ENCODE measurements around the gene HEYL. TPM values are rescaled to one million over a fixed set of nuclear protein-coding genes. Genes with fewer than 3 reads are reported as not detected.

Gene HEYL
- total RNA-seq, 2 experiments from 2014 or later: 0.05 TPM; not detected in 1

- Mint-ChIP-seq H3K27me3 (peaks cover 13% of the 10 kb centered on the region), H3K4me3 (no peak overlapping the region), H3K9me3 (no peaks in the 10 kb centered on the region), H3K4me1 (ENCODE audit: low read depth) (peaks cover 7% of the 10 kb centered on the region), H3K36me3 (ENCODE audit: low read depth) (no peaks in the 10 kb centered on the region), H3K27ac (no peak overlapping the region)
- DNase-seq (no peak), ATAC-seq (ENCODE audit: poor library complexity) (no peak)
- Histone ChIP-seq H3K9me3 (ENCODE audit: control insufficient read depth in 1 of 2, insufficient read depth in 1 of 2, low read length in 2 of 2) (no peaks in the 10 kb centered on the region), H3K36me3 (ENCODE audit: insufficient read depth, low read length) (no peaks in the 10 kb centered on the region), H3K27me3 (ENCODE audit: control insufficient read depth in 1 of 2, insufficient read depth in 2 of 2, low read length in 2 of 2) (peaks cover 3 to 7% of the 10 kb centered on the region in 2 experiments), H3K4me1 (ENCODE audit: insufficient read depth, low read length) (peaks cover 11% of the 10 kb centered on the region), H3K27ac (ENCODE audit: low read depth in 1 of 2, low read length in 2 of 2) (no peak overlapping the region), H3K4me3 (ENCODE audit: low read length) (no peak overlapping the region)
- POLR2A ChIA-PET: no interaction called here
- CTCF ChIA-PET: interaction anchor here (3.7 kb wide), 1 partner anchor 50 kb away, joined by 25 read pairs; no protein-coding TSS in a partner anchor
- intact Hi-C loops (cut with DNase I, micrococcal nuclease): no loop called here
- no peak for TF ChIP-seq CTCF (IDR thresholded peaks at IDR 0.05)
Observed at GRCh38 chr1:39655578-39656268, 16.3 kb upstream of the HEYL start.

- TF ChIP-seq CTCF (IDR thresholded peaks at IDR 0.05): no peak
- H3K4me3 ChIP-seq (ENCODE audit: low read length): no peak overlapping the region
- peaks cover 3 to 7% of the 10 kb centered on the region in 2 experiments for H3K27me3 ChIP-seq (ENCODE audit: control insufficient read depth in 1 of 2, insufficient read depth in 2 of 2, low read length in 2 of 2)
- intact Hi-C loops (cut with DNase I, micrococcal nuclease): loop anchor here in 1 of 2 experiments (1.0 to 5.0 kb wide), 2 partner anchors 65 to 552 kb away; no protein-coding TSS in a partner anchor
- DNase-seq (no peak), ATAC-seq (ENCODE audit: poor library complexity) (no peak)
- no peak overlapping the region for H3K27ac Mint-ChIP-seq
- H3K27me3 Mint-ChIP-seq: peaks cover 13% of the 10 kb centered on the region
- peaks cover 11% of the 10 kb centered on the region for H3K4me1 ChIP-seq (ENCODE audit: insufficient read depth, low read length)
- ChIA-PET POLR2A (no interaction called here), CTCF (interaction anchor here (1.2 to 3.7 kb wide), 9 partner anchors 13 to 86 kb away, joined by 3 to 25 read pairs (median 5); no protein-coding TSS in a partner anchor)
- no peaks in the 10 kb centered on the region for H3K36me3 ChIP-seq (ENCODE audit: insufficient read depth, low read length)
- H3K4me1 Mint-ChIP-seq (ENCODE audit: low read depth): peaks cover 7% of the 10 kb centered on the region
- no peak overlapping the region for H3K27ac ChIP-seq (ENCODE audit: low read depth in 1 of 2, low read length in 2 of 2)
- H3K9me3 Mint-ChIP-seq: no peaks in the 10 kb centered on the region
- no peaks in the 10 kb centered on the region for H3K36me3 Mint-ChIP-seq (ENCODE audit: low read depth)
- no peaks in the 10 kb centered on the region for H3K9me3 ChIP-seq (ENCODE audit: control insufficient read depth in 1 of 2, insufficient read depth in 1 of 2, low read length in 2 of 2)
- H3K4me3 Mint-ChIP-seq: no peak overlapping the region
Observed at GRCh38 chr1:39654291-39654690, 14.8 kb upstream of the HEYL start.

DNA sequence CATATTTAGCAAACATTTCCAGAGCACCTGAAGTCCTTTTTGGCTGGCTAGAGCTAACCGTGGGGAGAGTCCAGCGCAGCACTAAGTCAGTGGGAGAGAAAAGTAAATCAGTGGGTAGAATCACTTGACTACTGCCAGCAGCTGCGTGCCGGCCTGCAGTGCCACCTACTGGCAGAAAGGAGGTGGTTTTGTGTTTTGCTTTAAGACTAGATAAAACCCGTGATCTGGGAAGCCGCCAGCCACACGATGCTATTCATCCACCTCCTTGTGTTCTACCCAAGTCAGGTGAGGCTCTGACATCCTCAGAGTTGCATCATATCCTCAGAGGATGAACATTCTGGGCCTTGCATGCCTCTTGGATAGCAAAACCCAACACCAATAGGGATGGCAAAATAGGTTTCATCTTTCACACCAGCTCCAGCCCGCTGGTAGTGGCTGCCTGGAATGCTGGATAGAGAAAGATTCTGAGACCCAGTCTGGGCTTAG is 14.1 kb upstream of the HEYL start:
- Histone ChIP-seq H3K27ac (ENCODE audit: low read depth in 1 of 2, low read length in 2 of 2) (no peak overlapping the region), H3K4me3 (ENCODE audit: low read length) (no peak overlapping the region), H3K9me3 (ENCODE audit: control insufficient read depth in 1 of 2, insufficient read depth in 1 of 2, low read length in 2 of 2) (no peaks in the 10 kb centered on the region), H3K36me3 (ENCODE audit: insufficient read depth, low read length) (no peaks in the 10 kb centered on the region), H3K4me1 (ENCODE audit: insufficient read depth, low read length) (peaks cover 11% of the 10 kb centered on the region), H3K27me3 (ENCODE audit: control insufficient read depth in 1 of 2, insufficient read depth in 2 of 2, low read length in 2 of 2) (peaks cover 3 to 7% of the 10 kb centered on the region in 2 experiments)
- no peak overlapping the region for H3K4me3 Mint-ChIP-seq
- ChIA-PET CTCF (interaction anchor here (0.6 to 3.7 kb wide), 14 partner anchors 9 to 597 kb away, joined by 3 to 25 read pairs (median 5); no protein-coding TSS in a partner anchor), POLR2A (interaction anchor here (0.6 kb wide), 1 partner anchor 85 kb away, joined by 3 read pairs; the partner anchor contains the start of gene PPIE)
- H3K9me3 Mint-ChIP-seq: no peaks in the 10 kb centered on the region
- intact Hi-C loops (cut with DNase I, micrococcal nuclease): loop anchor here (1.0 to 5.0 kb wide), 4 partner anchors 47 to 551 kb away; no protein-coding TSS in a partner anchor
- H3K27ac Mint-ChIP-seq: no peak overlapping the region
- DNase-seq: peak; percentile 59 to 85 (median 68)
- ATAC-seq (ENCODE audit: poor library complexity): peak; percentile 88
- no peaks in the 10 kb centered on the region for H3K36me3 Mint-ChIP-seq (ENCODE audit: low read depth)
- TF ChIP-seq CTCF (IDR thresholded peaks at IDR 0.05): peak; percentile 98
- H3K27me3 Mint-ChIP-seq: peaks cover 13% of the 10 kb centered on the region
- peaks cover 7% of the 10 kb centered on the region for H3K4me1 Mint-ChIP-seq (ENCODE audit: low read depth)

Data from CD4-positive, alpha-beta T cell (primary cell).